Heart left ventricle (tissue), 16 donors: ENCODE measurements around the gene MYO5B. TPM values are rescaled to one million over a fixed set of nuclear protein-coding genes. Genes with fewer than 3 reads are reported as not detected.

Source experiments
- ATAC-seq, 4 donors: fragments of 200-7000 bp; cut with Tn5 transposase; one replicate each; pipeline ENCODE4 v1.9.1; 2020 to 2022; ENCODE audit warnings: moderate library complexity in 4 of 4, mild to moderate bottlenecking in 3 of 4, moderate number of reproducible peaks in 1 of 4
- DNase-seq, 5 donors: peaks; one replicate each; pipeline ENCODE4 v3.0.0-alpha.2; 2020
- H3K27ac ChIP-seq, 12 donors: fragments of 200-600 bp; sonication (generic) in 4 of 12; one replicate each; pipeline versions ENCODE4 v1.5.0 to v1.8.0; 2016 to 2022; ENCODE audit warnings: mild to moderate bottlenecking in 2 of 12
- H3K27me3 ChIP-seq, 9 donors: fragments of 200-600 bp; sonication (generic) in 2 of 9; one replicate each; pipeline versions ENCODE4 v1.5.1 to v1.8.0; 2016 to 2022; ENCODE audit warnings: mild to moderate bottlenecking in 3 of 9
- H3K36me3 ChIP-seq, 9 donors: fragments of 200-600 bp; sonication (generic) in 2 of 9; one replicate each; pipeline versions ENCODE4 v1.5.0 to v1.8.0; 2018 to 2022; ENCODE audit warnings: mild to moderate bottlenecking in 2 of 9
- H3K4me1 ChIP-seq, 12 donors: fragments of 200-600 bp; sonication (generic) in 4 of 12; one replicate each; pipeline versions ENCODE4 v1.5.0 to v1.8.0; 2016 to 2022; ENCODE audit warnings: mild to moderate bottlenecking in 3 of 12
- H3K4me3 ChIP-seq, 12 donors: fragments of 200-600 bp; sonication (generic) in 4 of 12; one replicate each; pipeline versions ENCODE4 v1.5.0 to v1.8.0; 2017 to 2022; ENCODE audit warnings: mild to moderate bottlenecking in 9 of 12, moderate library complexity in 4 of 12
- H3K9me3 ChIP-seq, 12 donors: fragments of 200-600 bp; sonication (generic) in 4 of 12; one replicate each; pipeline versions ENCODE4 v1.5.0 to v1.8.0; 2016 to 2022; ENCODE audit warnings: mild to moderate bottlenecking in 1 of 12
- POLR2A ChIP-seq, 2 donors: fragments of 450-650 bp; IDR thresholded peaks; one replicate each; pipeline ENCODE4 v1.6.1; 2017; ENCODE audit warnings: antibody characterized with exemption in 2 of 2, mild to moderate bottlenecking in 2 of 2, moderate library complexity in 2 of 2
- WGBS, 4 donors: extraction: QIAGEN DNeasy Blood & Tissue Kit in 2 of 4; methylation state at CpG; one replicate each; pipeline versions ENCODE4 v1.1.5 to v1.1.7; 2013 to 2018; 5-methylcytosine and 5-hydroxymethylcytosine counted together
- intact Hi-C, 10 donors: fragments of 100-400 bp; cut with DNase I; formaldehyde crosslinking; loops; one replicate each; pipeline versions ENCODE4 v1.11.1 to v1.14.2; 2022
- polyA plus RNA-seq, 2 donors: library from polyadenylated mRNA; stranded (reverse); fragments of 200-250 nt; gene quantifications; one replicate each; pipeline ENCODE4 v1.2.3, GENCODE V29; 2013
- total RNA-seq, 9 donors: library from RNA; depleted of rRNA in 2 of 9; stranded (reverse); fragments of >200 nt in 2 of 9; fragmentation: NEBNext Ultra II Directional in 3 of 9; extraction: Animal tissue kit (Norgen Biotek cat#: 25700) in 3 of 9; gene quantifications; one replicate each; pipeline versions ENCODE4 v1.1.0 to v1.2.4, GENCODE V29; 2016 to 2023
- TF ChIP-seq, protein P1 (sequence below), 12 donors: fragments of 200-600 bp; sonication (generic) in 4 of 12; IDR thresholded peaks; one replicate each; pipeline versions ENCODE4 v1.5.0 to v1.8.0; 2018 to 2022; ENCODE audit warnings: antibody characterized with exemption in 12 of 12, mild to moderate bottlenecking in 5 of 12
- donor health status: ischemic (EF 13 %, LVEDD 7.1; RV severe dilation, severe dysfunction).
- donor health status: healthy with polysubstance abuse.
- donor health status: DM: no; HTN: yes; CAD: no.
- donor health status: DM: no; HTN: no; CAD: no.
- donor health status: ischemic (EF 25% LVEDD 6.9; RV normal size, moderate dysfunction).
- donor health status: ischemic (EF 25% LVEDD 5.7; RV mildly dilated, moderate dysfunction).
- donor health status: healthy.
- donor health status: DM: yes; HTN: yes; CAD: no.
- donor health status: ischemic (EF 35%, LVEDD 5.7; RV mildly dilated, moderate dysfunction).
- donor health status: nonischemic (EF 11% LVEDD 7.7; RV severe dilation, severe dysfunction).
- donor health status: DM: yes; HTN: yes; CAD: no.
- donor health status: PGD.
- donor health status: ischemic (EF 29% LVEDD 5.4; RV normal size, mild dysfunction).
- donor health status: nonischemic (EF 23%, LVEDD 6.1; RV moderate dilation, normal function).

Gene MYO5B
- total and polyA plus RNA-seq, 11 donors = 0.51 to 5.9 (median 1.4) TPM

DNA sequence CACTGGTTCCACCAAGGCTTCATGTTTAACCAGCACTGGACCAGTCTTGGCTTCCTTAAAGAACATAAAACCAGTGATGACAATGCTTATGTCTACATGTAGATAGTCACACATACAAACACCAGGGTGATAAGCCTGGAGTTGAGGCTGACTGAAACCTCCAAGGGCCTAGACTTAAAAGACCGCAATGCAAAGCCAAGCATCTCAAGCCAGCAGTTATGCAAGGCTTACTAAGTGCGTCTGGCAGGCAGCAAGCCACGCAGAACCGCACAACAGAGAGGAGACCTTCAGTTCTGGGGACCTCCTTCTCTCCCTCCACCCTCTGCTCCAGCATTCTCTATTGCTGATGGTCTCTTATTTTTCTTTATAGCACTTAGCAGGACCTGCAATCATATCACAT is 318.4 kb downstream of the MYO5B start:
- no peak overlapping the region for H3K4me3 ChIP-seq
- peaks cover 0 to 8% (median 0%) of the 10 kb centered on the region in 9 donors for H3K27me3 ChIP-seq
- DNase-seq (no peak), ATAC-seq (no peak)
- H3K4me1 ChIP-seq = no peaks in the 10 kb centered on the region
- intact Hi-C loops = loop anchor here in 1 of 10 donors (10.0 kb wide), 1 partner anchor 458 kb away; no protein-coding TSS in a partner anchor
- H3K27ac ChIP-seq = no peak overlapping the region
- no peaks in the 10 kb centered on the region for H3K36me3 ChIP-seq
- H3K9me3 ChIP-seq = no peaks in the 10 kb centered on the region
- WGBS, 4 donors = 71 to 91% (median 76%) methylated on average over 4 of the region's 4 CpGs
- TF ChIP-seq, protein P1, sequence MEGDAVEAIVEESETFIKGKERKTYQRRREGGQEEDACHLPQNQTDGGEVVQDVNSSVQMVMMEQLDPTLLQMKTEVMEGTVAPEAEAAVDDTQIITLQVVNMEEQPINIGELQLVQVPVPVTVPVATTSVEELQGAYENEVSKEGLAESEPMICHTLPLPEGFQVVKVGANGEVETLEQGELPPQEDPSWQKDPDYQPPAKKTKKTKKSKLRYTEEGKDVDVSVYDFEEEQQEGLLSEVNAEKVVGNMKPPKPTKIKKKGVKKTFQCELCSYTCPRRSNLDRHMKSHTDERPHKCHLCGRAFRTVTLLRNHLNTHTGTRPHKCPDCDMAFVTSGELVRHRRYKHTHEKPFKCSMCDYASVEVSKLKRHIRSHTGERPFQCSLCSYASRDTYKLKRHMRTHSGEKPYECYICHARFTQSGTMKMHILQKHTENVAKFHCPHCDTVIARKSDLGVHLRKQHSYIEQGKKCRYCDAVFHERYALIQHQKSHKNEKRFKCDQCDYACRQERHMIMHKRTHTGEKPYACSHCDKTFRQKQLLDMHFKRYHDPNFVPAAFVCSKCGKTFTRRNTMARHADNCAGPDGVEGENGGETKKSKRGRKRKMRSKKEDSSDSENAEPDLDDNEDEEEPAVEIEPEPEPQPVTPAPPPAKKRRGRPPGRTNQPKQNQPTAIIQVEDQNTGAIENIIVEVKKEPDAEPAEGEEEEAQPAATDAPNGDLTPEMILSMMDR (IDR thresholded peaks at IDR 0.05) = no peak
- no peak for TF ChIP-seq POLR2A (IDR thresholded peaks at IDR 0.05)

DNA sequence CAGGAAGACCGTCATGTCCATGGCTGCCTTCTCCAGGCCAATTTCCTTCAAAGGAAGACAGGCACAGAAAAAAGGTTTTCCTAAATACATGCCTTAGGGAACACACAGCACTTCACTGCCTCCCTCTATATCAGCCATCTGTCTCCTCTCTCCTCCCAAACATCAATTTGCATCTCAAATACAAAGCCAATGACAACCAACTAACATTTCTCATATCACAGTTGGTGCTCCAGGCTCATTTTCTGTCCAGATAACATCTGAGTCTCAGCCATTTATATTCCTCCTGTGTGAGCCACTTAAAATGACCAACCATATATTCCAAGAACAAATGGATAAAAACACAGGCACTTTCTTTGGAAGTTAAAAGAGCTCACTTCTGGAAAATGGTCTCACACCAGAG is 319.2 kb downstream of the MYO5B start:
- ATAC-seq (no peak), DNase-seq (no peak)
- H3K9me3 ChIP-seq = no peaks in the 10 kb centered on the region
- H3K36me3 ChIP-seq = no peaks in the 10 kb centered on the region
- H3K4me3 ChIP-seq = no peak overlapping the region
- peaks cover 0 to 8% (median 0%) of the 10 kb centered on the region in 9 donors for H3K27me3 ChIP-seq
- no peak overlapping the region for H3K27ac ChIP-seq
- WGBS, 4 donors = 54 to 75% (median 69%) methylated on average over 1 of the region's 1 CpG
- TF ChIP-seq, protein P1 (IDR thresholded peaks at IDR 0.05) = no peak
- TF ChIP-seq POLR2A (IDR thresholded peaks at IDR 0.05) = no peak
- intact Hi-C loops = loop anchor here in 1 of 10 donors (10.0 kb wide), 1 partner anchor 459 kb away; no protein-coding TSS in a partner anchor
- H3K4me1 ChIP-seq = no peaks in the 10 kb centered on the region

DNA sequence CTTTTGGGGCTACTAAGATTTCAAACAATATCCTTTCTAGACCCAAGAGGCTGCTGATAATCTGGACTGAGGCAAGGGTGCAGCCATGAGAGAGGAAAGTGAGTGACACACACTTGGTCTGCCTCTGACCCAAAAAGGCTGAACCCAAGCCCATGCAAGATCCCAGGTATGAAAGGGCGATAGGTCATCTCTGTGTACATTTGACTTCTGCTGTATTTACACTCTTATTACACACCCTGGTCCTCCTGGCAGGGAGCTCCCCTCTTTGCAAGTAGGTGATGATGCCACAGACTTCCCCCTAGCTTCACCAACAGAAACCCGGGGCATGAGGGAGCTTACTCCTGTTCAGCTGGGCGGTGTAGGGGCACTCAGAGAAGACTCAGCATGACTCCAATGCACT is 319.8 kb downstream of the MYO5B start:
- Histone ChIP-seq H3K4me3 (no peak overlapping the region), H3K27ac (no peak overlapping the region), H3K36me3 (no peaks in the 10 kb centered on the region), H3K9me3 (no peaks in the 10 kb centered on the region), H3K27me3 (peaks cover 0 to 8% (median 0%) of the 10 kb centered on the region in 9 donors), H3K4me1 (no peaks in the 10 kb centered on the region)
- WGBS, 4 donors = 81 to 94% (median 89%) methylated on average over 3 of the region's 3 CpGs
- ATAC-seq = no peak
- no peak for TF ChIP-seq POLR2A (IDR thresholded peaks at IDR 0.05)
- TF ChIP-seq, protein P1 (IDR thresholded peaks at IDR 0.05) = no peak
- no peak for DNase-seq
- intact Hi-C loops = loop anchor here in 1 of 10 donors (10.0 kb wide), 1 partner anchor 460 kb away; no protein-coding TSS in a partner anchor

DNA sequence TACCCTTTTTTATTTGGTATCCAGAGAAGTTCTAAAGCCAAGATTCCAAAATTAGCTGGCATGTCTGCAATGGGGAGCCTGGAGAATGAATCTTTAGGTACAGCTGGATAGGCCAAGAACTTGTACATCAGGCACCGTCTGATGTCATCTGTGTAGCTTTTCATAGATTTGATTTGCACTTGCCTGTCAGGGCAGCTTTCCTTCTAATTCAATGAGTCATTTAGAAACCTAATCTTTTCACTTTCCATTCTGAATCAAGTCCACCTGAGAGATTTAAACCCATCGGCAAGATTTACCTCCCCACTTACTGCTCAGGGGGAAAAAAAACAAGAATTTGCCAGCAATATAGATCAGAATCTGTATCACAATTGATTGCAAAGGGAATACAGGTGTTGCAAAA is 320.7 kb downstream of the MYO5B start:
- Histone ChIP-seq H3K4me1 (no peaks in the 10 kb centered on the region), H3K9me3 (no peaks in the 10 kb centered on the region), H3K27me3 (peaks cover 0 to 4% (median 0%) of the 10 kb centered on the region in 9 donors), H3K4me3 (no peak overlapping the region), H3K27ac (no peak overlapping the region), H3K36me3 (no peaks in the 10 kb centered on the region)
- WGBS, 4 donors = 89 to 93% (median 92%) methylated on average over 2 of the region's 2 CpGs
- TF ChIP-seq, protein P1 (IDR thresholded peaks at IDR 0.05) = no peak
- TF ChIP-seq POLR2A (IDR thresholded peaks at IDR 0.05) = no peak
- intact Hi-C loops = loop anchor here in 1 of 10 donors (10.0 kb wide), 1 partner anchor 461 kb away; no protein-coding TSS in a partner anchor
- ATAC-seq (no peak), DNase-seq (no peak)
